GM12878 (cell line): ENCODE data around the gene BARD1. TPM values are rescaled to one million over a fixed set of nuclear protein-coding genes. Genes with fewer than 3 reads are reported as not detected.

ENCODE experiments used
- ATAC-seq: fragments of 200-7000 bp; cut with Tn5 transposase; 3 replicates; pipeline ENCODE4 v1.9.1; 2020; ENCODE audit warnings: mild to moderate bottlenecking, moderate library complexity
- BruUV-seq: library from RNA; stranded (reverse); fragments of 400-500 nt; replicated peaks from 2 replicates; lab custom pipeline; 2021; lab: Mats Ljungman, UMichigan
- CTCF ChIA-PET: fragments of 300-600 bp; sonication (Branson Sonifier 250); formaldehyde crosslinking; extraction: SDS; loops from one replicate; lab custom pipeline; 2021; ENCODE audit warnings: inconsistent platforms; lab: Yijun Ruan, JAX
- POLR2A ChIA-PET: fragments of 350-600 bp; formaldehyde crosslinking; extraction: SDS; loops from one replicate; lab custom pipeline; 2021; ENCODE audit warnings: inconsistent platforms; lab: Charles Lee
- RAD21 ChIA-PET: fragments of 300-600 bp; sonication (Branson Sonifier 250); formaldehyde crosslinking; loops from one replicate; lab custom pipeline; 2023; ENCODE audit warnings: antibody characterized with exemption; ENCODE audit not compliant: unreplicated experiment; lab: Charles Lee
- SMC1A ChIA-PET: fragments of 300-600 bp; sonication (Branson Sonifier 250); formaldehyde crosslinking; loops from one replicate; lab custom pipeline; 2023; ENCODE audit not compliant: unreplicated experiment, uncharacterized antibody; lab: Charles Lee
- DNase-seq: peaks from one replicate; pipeline ENCODE4 v3.0.0-alpha.2; 2011; ENCODE audit warnings: low read depth, low spot score
- FAIRE-seq: peaks from 3 replicates; lab custom pipeline; 2011; peaks lifted over from hg19 to GRCh38; lab: Jason Lieb, UNC
- H2AFZ ChIP-seq: 2 replicates; pipeline ENCODE4 v1.6.0; 2011; ENCODE audit warnings: low read depth, low read length, control low read depth; ENCODE audit not compliant: control insufficient read depth
- H3K27ac ChIP-seq: 2 replicates; pipeline ENCODE4 v1.5.1; 2011; ENCODE audit warnings: control low read depth; ENCODE audit not compliant: control insufficient read depth, insufficient read depth
- H3K27me3 ChIP-seq, 2 experiments: replicated peaks in 1 of 2; 2 replicates each; pipeline versions ENCODE4 v1.6.0 to v1.6.1; 2011; ENCODE audit warnings: low read length in 1 of 2; ENCODE audit not compliant: control insufficient read depth in 2 of 2, insufficient read depth in 2 of 2
- H3K36me3 ChIP-seq, 2 experiments: 2 replicates each; pipeline ENCODE4 v1.5.1; 2011; ENCODE audit warnings: low read length in 1 of 2; ENCODE audit not compliant: control insufficient read depth in 2 of 2, insufficient read depth in 2 of 2
- H3K4me1 ChIP-seq: 2 replicates; pipeline ENCODE4 v1.6.1; 2011; ENCODE audit warnings: mild to moderate bottlenecking, low read length, moderate library complexity, mixed read lengths; ENCODE audit not compliant: control insufficient read depth, insufficient read depth
- H3K4me2 ChIP-seq: 2 replicates; pipeline ENCODE4 v1.6.0; 2011; ENCODE audit warnings: control low read depth; ENCODE audit not compliant: control insufficient read depth, insufficient read depth
- H3K4me3 ChIP-seq: fragments of 200-600 bp; sonication (generic); 2 replicates; pipeline ENCODE4 v1.5.1; 2016
- H3K79me2 ChIP-seq: 2 replicates; pipeline ENCODE4 v1.6.0; 2011; ENCODE audit warnings: low read length; ENCODE audit not compliant: control insufficient read depth, insufficient read depth
- H3K9ac ChIP-seq: 2 replicates; pipeline ENCODE4 v1.8.0; 2011; ENCODE audit warnings: low read length, control low read depth, mixed read lengths; ENCODE audit not compliant: control insufficient read depth, insufficient read depth
- H3K9me3 ChIP-seq: replicated peaks from 3 replicates; pipeline ENCODE4 v1.5.1; 2011; ENCODE audit warnings: mild to moderate bottlenecking, low read length; ENCODE audit not compliant: control insufficient read depth, insufficient read depth
- H4K20me1 ChIP-seq: 2 replicates; pipeline ENCODE4 v1.6.0; 2011; ENCODE audit not compliant: control insufficient read depth, insufficient read depth
- BCL3 ChIP-seq: IDR thresholded peaks from 2 replicates; pipeline ENCODE4 v1.6.1; 2011; ENCODE audit warnings: borderline replicate concordance, low read depth, mild to moderate bottlenecking, moderate library complexity, low read length; ENCODE audit not compliant: insufficient read depth, poor library complexity, severe bottlenecking
- CBX5 ChIP-seq: sonication (generic); IDR thresholded peaks from 2 replicates; pipeline ENCODE4 v1.6.1; 2016; ENCODE audit warnings: low read depth, moderate library complexity, mild to moderate bottlenecking, inconsistent platforms
- EED ChIP-seq: sonication (generic); IDR thresholded peaks from 2 replicates; pipeline ENCODE4 v1.6.1; 2016; ENCODE audit warnings: antibody characterized with exemption, low read depth
- FOXK2 ChIP-seq: fragments of 450-650 bp; IDR thresholded peaks from 2 replicates; pipeline ENCODE4 v1.6.1; 2017; ENCODE audit warnings: mild to moderate bottlenecking, moderate library complexity
- HCFC1 ChIP-seq: fragments of 150-350 bp; IDR thresholded peaks from 2 replicates; pipeline ENCODE4 v1.6.1; 2014; ENCODE audit warnings: low read length
- KDM1A ChIP-seq: fragments of 200-600 bp; sonication (generic); IDR thresholded peaks from 2 replicates; pipeline ENCODE4 v1.6.1; 2016; ENCODE audit warnings: borderline replicate concordance
- NRF1 ChIP-seq: conservative IDR thresholded peaks from 2 replicates; pipeline ENCODE4 v1.6.1; 2011; ENCODE audit warnings: mild to moderate bottlenecking, low read depth, low read length, improper control_type of control experiment
- POLR2AphosphoS2 ChIP-seq: IDR thresholded peaks from 2 replicates; pipeline ENCODE4 v1.6.1; 2011; ENCODE audit warnings: low read depth, mild to moderate bottlenecking, low read length, improper control_type of control experiment, moderate library complexity
- RELB ChIP-seq: fragments of 450-650 bp; IDR thresholded peaks from 2 replicates; pipeline ENCODE4 v1.6.1; 2017; ENCODE audit warnings: low read depth, mild to moderate bottlenecking, moderate library complexity
- YBX1 ChIP-seq: fragments of 450-650 bp; IDR thresholded peaks from 2 replicates; pipeline ENCODE4 v1.6.1; 2016; ENCODE audit warnings: antibody characterized with exemption
- ZBTB40 ChIP-seq: fragments of 450-650 bp; IDR thresholded peaks from 2 replicates; pipeline ENCODE4 v1.6.1; 2016; ENCODE audit warnings: mild to moderate bottlenecking, moderate library complexity, borderline replicate concordance
- ZNF384 ChIP-seq: IDR thresholded peaks from 2 replicates; pipeline ENCODE4 v1.6.1; 2012; ENCODE audit warnings: low read depth, mild to moderate bottlenecking, low read length, improper control_type of control experiment, borderline replicate concordance
- WGBS: methylation state at CpG from one replicate; pipeline ENCODE4 v1.1.6; 2016; ENCODE audit warnings: low lambda C conversion rate; ENCODE audit not compliant: insufficient replicate concordance, insufficient coverage; ENCODE audit errors: missing lambda C conversion rate; 5-methylcytosine and 5-hydroxymethylcytosine counted together
- in situ Hi-C: fragments of 300-500 bp; cut with MboI; formaldehyde crosslinking; loops from 9 replicates; pipeline ENCODE4 v1.14.3; 2018; ENCODE audit warnings: mixed read lengths
- intact Hi-C: fragments of 100-400 bp; cut with micrococcal nuclease; formaldehyde crosslinking; loops from one replicate; pipeline ENCODE4 v1.14.2; 2022; ENCODE audit not compliant: unreplicated experiment
- polyA plus RNA-seq, 11 experiments: library from polyadenylated mRNA; depleted of rRNA in 4 of 11; unstranded in 6 of 11; stranded (reverse) in 5 of 11; fragments of >200 nt; fragmentation: Nextera tagmentation in 4 of 11; fragmentation: Illumina TruSeq in 1 of 11; extraction: Ambion mirVana in 4 of 11; extraction: Trizol in 1 of 11; gene quantifications; 1 replicate in 1 of 11; 2 replicates in 10 of 11; pipeline versions ENCODE4 v1.2.1 to v1.2.3, GENCODE V29; 2011 to 2016; ENCODE audit warnings: inconsistent platforms in 2 of 11, missing spikeins in 2 of 11, low read depth in 1 of 11
- total RNA-seq, 4 experiments: library from RNA; depleted of rRNA in 3 of 4; stranded (reverse); fragments of >200 nt in 3 of 4; fragmentation: Illumina TruSeq in 1 of 4; extraction: Trizol in 1 of 4; gene quantifications; 2 replicates each; pipeline versions ENCODE4 v1.2.1 to v1.2.3, GENCODE V29; 2013 to 2021

BARD1 gene
- total and polyA plus RNA-seq, 10 of the 15 experiments (the other 5 are each of a cell fraction or from before 2014, with no cell fraction given): 15.3 to 45.7 (median 31.6) TPM

GRCh38 chr2:214843823-214844222 is 34.3 kb upstream of the BARD1 start:
- H3K9me3 ChIP-seq: peaks cover 4% of the 10 kb centered on the region; the same call in 2 of the 3 replicates
- in situ Hi-C loops (no loop called here), intact Hi-C loops (no loop called here)
- SMC1A ChIA-PET: interaction anchor here (1.0 kb wide), 1 partner anchor 222 kb away, joined by 3 read pairs; no protein-coding TSS in a partner anchor
- no TSS peak for BruUV-seq
- H3K27me3 ChIP-seq: no peaks in the 10 kb centered on the region
- RAD21 ChIA-PET: no interaction called here
- no peak overlapping the region for H2AFZ ChIP-seq
- no peak for FAIRE-seq
- no peak overlapping the region for H3K4me2 ChIP-seq
- TF ChIP-seq YBX1 (no peak), EED (no peak), KDM1A (no peak), POLR2AphosphoS2 (no peak), HCFC1 (no peak), BCL3 (no peak), FOXK2 (no peak), ZNF384 (no peak), NRF1 (no peak), CBX5 (no peak), ZBTB40 (no peak), RELB (no peak)
- no peak for ATAC-seq
- no peak for DNase-seq
- H3K79me2 ChIP-seq: no peaks in the 10 kb centered on the region
- POLR2A ChIA-PET: no interaction called here
- no peak overlapping the region for H3K9ac ChIP-seq
- no peak overlapping the region for H3K27ac ChIP-seq
- H3K4me1 ChIP-seq: peaks cover 3% of the 10 kb centered on the region; the same call in 1 of the 2 replicates
- no peaks in the 10 kb centered on the region for H3K36me3 ChIP-seq
- WGBS: 100% methylated on average over 2 of the region's 2 CpGs
- CTCF ChIA-PET: no interaction called here
- no peaks in the 10 kb centered on the region for H4K20me1 ChIP-seq
- H3K4me3 ChIP-seq: no peak overlapping the region
